ENCODE measurements around the gene FOXRED1.

The FOXRED1 gene

DNA sequence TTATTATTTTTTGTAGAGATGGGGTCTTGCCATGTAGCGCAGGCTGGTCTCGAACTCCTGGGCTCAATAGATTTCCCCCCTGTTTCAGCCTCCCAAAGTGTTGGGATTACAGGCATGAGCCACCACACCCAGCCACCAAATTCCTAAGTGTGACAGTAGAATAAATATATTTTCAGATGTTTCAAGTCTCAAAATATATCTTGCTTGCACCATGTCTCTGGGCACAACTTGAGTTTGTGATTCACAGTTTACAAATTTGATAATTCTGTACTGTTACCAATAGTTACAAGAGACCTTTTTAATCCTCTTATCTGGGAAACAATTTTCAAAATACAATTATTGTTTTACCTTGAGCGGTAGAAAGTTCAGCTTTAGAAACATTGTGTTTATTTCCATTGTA lies 54.0 kb downstream of the FOXRED1 start:
- no peaks in the 10 kb centered on the region for H3K27me3 ChIP-seq (ENCODE audit: control insufficient read depth in 2 of 2, insufficient read depth in 2 of 2, low read length in 2 of 2)
- no peaks in the 10 kb centered on the region for H3K36me3 ChIP-seq (ENCODE audit: control insufficient read depth in 2 of 2, insufficient read depth in 2 of 2, low read length in 2 of 2)
- peaks cover 10 to 16% of the 10 kb centered on the region in 2 donors for H3K4me1 ChIP-seq (ENCODE audit: control insufficient read depth in 2 of 2, insufficient read depth in 2 of 2, low read length in 2 of 2)
- H3K9ac ChIP-seq (ENCODE audit: low read depth in 1 of 2, low read length in 2 of 2) = no peak overlapping the region
- no peak overlapping the region for H3K4me3 ChIP-seq (ENCODE audit: low read length in 2 of 2)
- no peaks in the 10 kb centered on the region for H3K9me3 ChIP-seq (ENCODE audit: control insufficient read depth in 2 of 2, low read length in 2 of 2)
- no peak overlapping the region for H3K27ac ChIP-seq (ENCODE audit: low read depth in 2 of 2, low read length in 2 of 2)

DNA sequence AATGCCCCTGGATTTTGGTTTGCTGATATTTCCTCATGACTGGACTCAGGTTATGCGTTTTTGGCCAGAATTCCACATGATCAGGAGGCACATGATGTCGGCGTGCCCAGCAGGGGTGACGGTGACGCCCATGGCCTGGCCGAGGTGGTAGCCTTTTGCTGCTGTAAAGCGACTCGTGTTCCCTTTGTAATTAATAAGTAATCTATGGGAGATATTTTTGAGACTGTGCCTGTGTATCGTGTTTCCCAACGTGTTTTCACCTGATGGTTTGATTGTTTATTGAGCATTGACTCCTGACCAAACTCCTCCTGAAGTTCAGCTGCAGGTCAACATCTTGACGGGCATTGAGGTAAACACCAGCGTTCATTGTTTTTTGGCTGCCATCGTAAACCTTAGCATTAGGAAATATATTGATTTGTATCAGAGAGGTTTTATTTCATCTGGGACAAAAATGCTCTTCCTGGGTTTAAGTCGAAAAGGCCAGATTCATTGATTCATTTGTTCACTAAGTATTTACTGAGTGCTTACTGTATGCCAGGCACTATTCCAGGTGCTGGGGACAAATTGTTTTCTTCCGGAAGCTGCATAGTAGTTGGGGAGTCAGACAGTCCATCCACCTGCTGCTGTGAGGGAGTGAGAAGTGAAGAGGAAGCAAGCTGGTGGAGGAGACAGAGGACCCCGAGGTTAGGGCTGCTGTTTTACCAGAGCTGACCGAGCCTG lies 58.5 kb downstream of the FOXRED1 start:
- H3K4me3 ChIP-seq (ENCODE audit: low read length in 2 of 2) = no peak overlapping the region
- peaks cover 0 to 7% of the 10 kb centered on the region in 2 donors for H3K36me3 ChIP-seq (ENCODE audit: control insufficient read depth in 2 of 2, insufficient read depth in 2 of 2, low read length in 2 of 2)
- H3K27ac ChIP-seq (ENCODE audit: low read depth in 2 of 2, low read length in 2 of 2) = no peak overlapping the region

More for the DNA sequence above, 58.5 kb downstream of the FOXRED1 start:
- Histone ChIP-seq H3K9me3 (ENCODE audit: control insufficient read depth in 2 of 2, low read length in 2 of 2) (no peaks in the 10 kb centered on the region), H3K27me3 (ENCODE audit: control insufficient read depth in 2 of 2, insufficient read depth in 2 of 2, low read length in 2 of 2) (no peaks in the 10 kb centered on the region), H3K4me1 (ENCODE audit: control insufficient read depth in 2 of 2, insufficient read depth in 2 of 2, low read length in 2 of 2) (peaks cover 0 to 2% of the 10 kb centered on the region in 2 donors), H3K9ac (ENCODE audit: low read depth in 1 of 2, low read length in 2 of 2) (no peak overlapping the region)
